SH-SY5Y (cell line): ENCODE data around the gene PDE11A.

Experiments
- GATA2 ChIP-seq: IDR thresholded peaks from 2 replicates; pipeline ENCODE4 v1.6.1; 2011; ENCODE audit warnings: mild to moderate bottlenecking, low read depth, low read length
- GATA3 ChIP-seq: IDR thresholded peaks from 2 replicates; pipeline ENCODE4 v1.6.1; 2011; ENCODE audit warnings: low read depth, mild to moderate bottlenecking, low read length, moderate library complexity

The PDE11A gene

DNA sequence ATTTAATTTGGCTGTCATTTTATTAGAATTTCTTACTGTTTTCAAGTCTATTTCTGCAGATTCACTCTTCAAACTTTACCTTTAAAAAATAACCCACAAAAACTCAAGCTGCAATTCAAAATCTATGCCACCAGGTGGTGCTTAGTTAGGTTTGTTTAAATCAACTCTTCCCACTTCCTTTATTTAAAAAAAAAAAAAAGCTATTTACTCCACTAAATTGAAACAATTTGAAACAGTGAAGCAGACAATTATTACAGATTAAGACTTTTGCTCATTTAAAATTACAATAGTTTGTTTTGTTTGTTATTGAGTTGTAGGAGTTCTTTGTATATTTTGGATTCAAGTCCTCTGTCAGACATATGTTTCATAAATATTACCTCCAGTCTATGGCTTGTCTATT lies 300.0 kb downstream of the PDE11A start:
- TF ChIP-seq GATA3: no peak
- TF ChIP-seq GATA2: no peak

- no peak for TF ChIP-seq GATA2
- TF ChIP-seq GATA3: no peak
Measured at GRCh38 chr2:177771191-177771590, 301.4 kb downstream of the PDE11A start.

GRCh38 chr2:177767768-177768167 lies 304.8 kb downstream of the PDE11A start:
- no peak for TF ChIP-seq GATA2
- no peak for TF ChIP-seq GATA3

DNA sequence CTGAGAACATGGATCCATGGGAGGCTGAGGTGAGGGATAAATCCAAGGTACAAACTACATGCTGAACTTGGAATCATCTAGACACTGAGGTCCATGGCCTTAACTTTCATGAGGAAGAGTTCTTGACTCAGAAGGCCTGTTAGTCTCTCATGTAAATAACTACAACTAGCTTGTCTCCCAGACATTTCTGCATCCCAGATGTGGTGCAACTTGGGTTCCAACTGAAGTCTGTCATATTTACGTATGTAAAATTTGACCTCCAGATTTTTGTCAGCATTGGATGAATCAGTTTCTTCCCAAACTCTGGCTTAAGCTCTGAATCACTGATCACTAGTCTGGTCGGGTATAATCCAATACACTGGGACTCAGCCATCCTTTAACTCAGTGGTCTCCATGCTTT lies 306.9 kb downstream of the PDE11A start:
- TF ChIP-seq GATA3 (no peak), GATA2 (no peak)

DNA sequence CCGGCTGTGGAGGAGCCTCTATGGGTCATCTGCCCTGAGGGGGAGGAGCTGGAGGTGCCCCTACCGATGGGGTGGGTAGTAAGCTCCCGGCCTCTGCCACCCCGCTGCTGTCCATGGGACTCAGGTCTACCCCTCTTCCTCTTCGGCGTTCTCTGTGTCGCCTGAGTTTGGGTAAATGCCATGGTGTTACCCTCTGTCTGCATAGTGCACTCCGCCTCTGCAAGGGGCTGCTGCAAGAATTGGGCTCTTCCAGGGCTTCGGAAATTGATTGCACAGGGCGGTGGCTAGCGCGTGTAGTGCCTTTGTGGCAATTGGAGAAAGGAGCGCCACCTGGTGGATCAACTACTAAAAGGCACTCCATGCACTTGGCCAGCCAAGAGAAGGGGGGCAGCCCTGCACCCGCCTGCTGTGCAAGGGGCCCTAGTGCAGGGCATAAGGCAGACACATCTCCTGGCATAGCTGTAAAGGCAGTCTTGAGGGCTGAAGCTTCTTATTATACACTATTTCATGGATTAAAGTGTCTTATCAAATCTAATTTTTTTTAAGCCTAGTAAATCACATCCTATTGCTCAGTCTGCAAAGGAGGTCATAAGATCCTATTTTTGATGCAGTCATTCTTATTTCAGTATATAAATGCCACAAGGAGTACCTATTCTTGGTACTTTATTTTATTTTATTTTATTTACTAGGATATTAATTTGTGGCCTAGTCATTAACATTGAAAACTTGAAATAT lies 308.9 kb downstream of the PDE11A start:
- TF ChIP-seq GATA3 (no peak), GATA2 (no peak)

GRCh38 chr2:177759443-177759842 lies 313.1 kb downstream of the PDE11A start:
- TF ChIP-seq GATA3: no peak
- no peak for TF ChIP-seq GATA2

DNA sequence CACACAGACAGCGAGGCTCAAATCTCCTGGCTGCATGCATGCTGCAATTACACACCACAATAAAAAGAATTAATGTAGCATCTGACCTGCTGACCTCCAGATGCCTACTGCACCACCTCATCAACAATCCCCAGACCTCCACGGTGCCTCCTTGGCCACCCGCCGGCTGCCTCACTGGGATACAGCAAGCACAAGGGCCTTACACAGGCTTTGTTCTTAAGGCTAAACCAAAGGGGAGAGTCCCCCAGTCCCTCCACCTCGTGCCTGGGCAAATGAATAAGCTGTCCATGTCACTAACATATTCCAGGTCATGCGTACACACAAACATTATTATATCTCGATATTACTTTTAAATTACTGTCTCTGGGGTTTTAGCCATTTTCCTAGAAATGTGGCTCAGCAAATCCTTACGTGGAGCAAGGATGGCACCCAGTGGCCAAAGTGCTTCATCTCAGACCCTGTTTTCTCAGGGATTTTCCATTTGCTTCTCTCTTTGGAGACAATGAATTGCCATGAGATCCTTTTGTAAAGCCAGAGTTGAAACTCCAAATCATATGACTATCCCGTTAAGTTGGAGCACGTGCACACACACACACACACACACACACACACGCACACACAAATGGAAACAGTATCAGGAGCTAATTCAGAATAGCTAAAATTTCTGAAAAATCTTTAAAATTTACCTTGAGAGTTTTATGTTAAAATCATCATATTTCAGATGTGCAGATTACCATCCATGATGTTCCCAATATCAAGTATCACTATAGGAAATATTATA lies 313.8 kb downstream of the PDE11A start:
- TF ChIP-seq GATA2: no peak
- TF ChIP-seq GATA3: no peak

DNA sequence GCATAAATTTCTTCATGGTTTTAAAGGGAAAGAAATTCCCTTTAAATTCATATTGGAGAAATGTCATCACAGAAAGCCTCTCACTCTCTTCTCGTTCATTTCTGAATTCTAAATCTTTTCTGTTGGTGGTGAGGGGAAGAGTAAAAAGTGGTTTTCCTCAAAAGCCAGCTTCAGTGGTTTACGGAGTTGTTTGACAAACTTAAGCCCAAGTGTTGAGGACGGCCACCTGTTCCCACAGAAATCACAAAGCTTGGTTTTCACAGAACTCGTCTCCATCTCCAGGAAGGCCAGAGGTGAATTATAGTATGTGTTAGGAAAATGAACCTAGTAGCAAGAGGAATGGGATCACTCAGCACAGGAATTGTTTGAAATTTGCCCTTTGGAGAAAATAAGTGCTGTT lies 316.2 kb downstream of the PDE11A start:
- TF ChIP-seq GATA3 (no peak), GATA2 (no peak)

GRCh38 chr2:177754492-177754873 lies 318.1 kb downstream of the PDE11A start:
- TF ChIP-seq GATA2 (no peak), GATA3 (no peak)

- TF ChIP-seq GATA2: peak; percentile 50
- no peak for TF ChIP-seq GATA3
Measured at GRCh38 chr2:177753682-177754491, 318.7 kb downstream of the PDE11A start.

DNA sequence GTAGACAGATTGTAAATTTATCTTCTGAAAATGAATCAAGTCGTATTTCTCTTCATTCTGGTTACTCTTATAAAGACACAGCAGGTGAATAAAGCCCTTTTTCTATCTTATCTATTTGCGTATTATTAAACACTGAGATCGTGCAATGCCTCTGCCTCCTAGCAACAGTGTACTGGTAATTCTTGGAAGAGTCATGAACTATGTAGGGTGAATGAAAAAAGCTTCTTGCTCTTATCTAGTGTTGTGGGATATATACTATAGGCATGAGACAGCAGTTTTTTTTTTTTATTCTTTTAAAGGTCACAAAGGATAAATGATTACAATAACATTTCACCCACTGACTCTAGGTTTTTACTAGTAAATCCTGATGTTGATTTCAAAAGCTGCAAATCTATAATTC lies 324.2 kb downstream of the PDE11A start:
- TF ChIP-seq GATA2 (no peak), GATA3 (no peak)

DNA sequence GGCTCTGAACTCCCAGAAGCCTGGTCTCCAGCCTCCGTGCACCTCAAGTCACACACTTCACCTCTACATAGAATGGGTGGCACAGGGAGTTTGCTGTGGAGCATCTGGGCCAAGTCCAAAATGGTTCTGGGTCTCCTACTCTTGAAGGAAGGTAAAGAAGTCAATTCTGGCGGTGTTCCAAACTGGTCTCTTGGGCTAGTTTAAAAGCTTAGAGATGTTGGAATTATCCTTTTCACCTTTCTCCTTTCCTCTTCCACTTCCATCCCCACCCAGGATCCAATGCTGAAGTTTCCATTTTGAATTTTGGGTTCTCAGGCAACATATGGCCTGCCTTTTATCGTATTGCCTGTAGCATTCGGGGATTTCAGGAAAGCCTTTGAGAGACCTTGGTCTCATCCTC lies 325.2 kb downstream of the PDE11A start:
- no peak for TF ChIP-seq GATA2
- TF ChIP-seq GATA3: no peak

GRCh38 chr2:177746358-177746757 lies 326.2 kb downstream of the PDE11A start:
- TF ChIP-seq GATA2: no peak
- TF ChIP-seq GATA3: no peak

DNA sequence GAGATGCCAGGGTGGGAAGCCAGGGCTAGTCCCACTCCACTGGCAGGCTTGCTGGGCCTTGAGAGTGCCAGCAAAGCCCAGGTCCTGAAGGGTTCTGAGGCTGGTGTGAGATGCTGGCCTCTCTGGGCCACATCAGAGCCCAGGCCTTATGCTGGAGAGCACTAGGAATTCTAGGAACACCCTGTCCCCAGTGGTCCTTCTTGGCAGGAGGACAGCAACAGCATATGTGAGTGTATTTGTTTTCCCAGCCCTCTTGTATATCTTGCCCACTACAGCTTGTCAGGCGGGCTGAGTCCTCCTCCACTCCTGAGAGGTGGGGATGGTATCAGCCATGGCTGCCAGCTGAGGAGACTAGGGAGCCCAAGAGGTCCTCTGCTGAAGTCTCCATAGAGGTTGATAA lies 327.0 kb downstream of the PDE11A start:
- no peak for TF ChIP-seq GATA2

DNA sequence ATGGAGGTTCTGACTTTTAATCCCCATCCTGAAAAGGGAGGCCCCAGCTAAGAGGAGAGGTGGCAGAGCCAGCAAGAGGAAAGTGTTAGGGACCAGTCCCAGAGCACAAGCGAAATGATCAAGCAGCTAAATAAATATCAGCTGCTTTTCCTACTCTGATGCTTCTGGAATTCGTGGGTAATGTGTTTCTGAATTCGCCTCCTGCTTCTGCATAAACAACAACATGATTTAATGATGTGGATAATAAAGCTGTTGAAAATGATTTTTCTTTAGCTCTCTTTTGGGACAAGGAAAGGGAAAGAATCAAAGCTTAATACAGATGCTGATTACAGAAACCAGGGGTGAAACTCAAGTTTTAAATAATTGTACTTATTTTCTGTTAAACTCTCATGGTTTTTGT lies 329.7 kb downstream of the PDE11A start:
- TF ChIP-seq GATA2 (no peak), GATA3 (no peak)

- TF ChIP-seq GATA2 (peak; percentile 60), GATA3 (no peak)
Measured at GRCh38 chr2:177741866-177742265, 330.7 kb downstream of the PDE11A start.
